Measurements from ENCODE around the gene STXBP5L.

STXBP5L gene

DNA sequence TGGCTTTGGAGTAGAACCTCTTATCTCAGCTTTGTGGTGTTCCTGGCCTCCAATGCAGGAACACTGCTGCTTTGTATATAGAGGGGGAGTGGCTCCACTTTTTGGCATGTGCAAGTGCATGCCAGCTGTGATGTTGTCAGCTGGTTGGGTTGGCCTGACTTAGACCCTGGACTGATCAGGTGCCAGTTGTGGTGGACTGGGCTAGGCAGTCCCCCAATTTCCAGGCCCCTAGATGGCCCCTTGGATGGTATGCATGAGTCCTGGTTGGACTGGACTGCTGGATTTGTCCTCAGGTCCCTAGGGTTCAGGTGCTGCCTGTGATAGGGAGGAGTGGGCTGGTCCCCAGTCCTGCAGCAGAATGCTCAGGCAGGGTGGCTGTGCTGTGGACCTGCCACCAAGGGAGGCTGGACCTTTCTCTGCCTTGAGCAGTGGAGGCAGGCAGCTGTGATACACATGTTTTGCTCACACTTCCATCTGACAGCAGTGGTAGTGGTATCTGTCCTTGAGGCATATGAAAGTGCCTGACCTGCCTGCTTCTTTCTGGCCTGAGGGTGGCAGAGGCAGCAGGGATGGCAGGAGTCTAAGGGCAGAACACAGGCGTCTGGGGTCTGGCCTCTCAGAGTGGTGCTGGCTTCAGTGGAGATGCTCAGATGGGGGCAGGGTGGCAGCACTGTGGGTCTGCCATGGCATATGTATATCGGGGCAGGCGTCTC is 74.8 kb downstream of the STXBP5L start:
- no peak overlapping the region for H3K4me3 ChIP-seq (ENCODE audit: low read length)
- H3K9ac ChIP-seq (ENCODE audit: low read length): no peak overlapping the region
- H3K27ac ChIP-seq (ENCODE audit: low read length): no peak overlapping the region
- no peaks in the 10 kb centered on the region for H3K79me2 ChIP-seq (ENCODE audit: low read length)
- TF ChIP-seq, protein P1, sequence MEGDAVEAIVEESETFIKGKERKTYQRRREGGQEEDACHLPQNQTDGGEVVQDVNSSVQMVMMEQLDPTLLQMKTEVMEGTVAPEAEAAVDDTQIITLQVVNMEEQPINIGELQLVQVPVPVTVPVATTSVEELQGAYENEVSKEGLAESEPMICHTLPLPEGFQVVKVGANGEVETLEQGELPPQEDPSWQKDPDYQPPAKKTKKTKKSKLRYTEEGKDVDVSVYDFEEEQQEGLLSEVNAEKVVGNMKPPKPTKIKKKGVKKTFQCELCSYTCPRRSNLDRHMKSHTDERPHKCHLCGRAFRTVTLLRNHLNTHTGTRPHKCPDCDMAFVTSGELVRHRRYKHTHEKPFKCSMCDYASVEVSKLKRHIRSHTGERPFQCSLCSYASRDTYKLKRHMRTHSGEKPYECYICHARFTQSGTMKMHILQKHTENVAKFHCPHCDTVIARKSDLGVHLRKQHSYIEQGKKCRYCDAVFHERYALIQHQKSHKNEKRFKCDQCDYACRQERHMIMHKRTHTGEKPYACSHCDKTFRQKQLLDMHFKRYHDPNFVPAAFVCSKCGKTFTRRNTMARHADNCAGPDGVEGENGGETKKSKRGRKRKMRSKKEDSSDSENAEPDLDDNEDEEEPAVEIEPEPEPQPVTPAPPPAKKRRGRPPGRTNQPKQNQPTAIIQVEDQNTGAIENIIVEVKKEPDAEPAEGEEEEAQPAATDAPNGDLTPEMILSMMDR (IDR thresholded peaks at IDR 0.05; ENCODE audit: low read depth, low read length): no peak
- no peak for TF ChIP-seq EZH2phosphoT487 (IDR thresholded peaks at IDR 0.05; ENCODE audit: low read depth)
- H3K36me3 ChIP-seq (replicated peaks; ENCODE audit: low read depth, low read length): no peaks in the 10 kb centered on the region
- no peak overlapping the region for H2AFZ ChIP-seq (ENCODE audit: low read depth, low read length)
- H3K27me3 ChIP-seq (ENCODE audit: low read depth, low read length): no peaks in the 10 kb centered on the region
- no peaks in the 10 kb centered on the region for H3K4me1 ChIP-seq (ENCODE audit: low read length)
- H4K20me1 ChIP-seq (ENCODE audit: insufficient read depth, low read length): no peaks in the 10 kb centered on the region
- H3K9me3 ChIP-seq (ENCODE audit: insufficient read depth, low read length): no peaks in the 10 kb centered on the region
- no peak overlapping the region for H3K4me2 ChIP-seq (ENCODE audit: low read length)

DNA sequence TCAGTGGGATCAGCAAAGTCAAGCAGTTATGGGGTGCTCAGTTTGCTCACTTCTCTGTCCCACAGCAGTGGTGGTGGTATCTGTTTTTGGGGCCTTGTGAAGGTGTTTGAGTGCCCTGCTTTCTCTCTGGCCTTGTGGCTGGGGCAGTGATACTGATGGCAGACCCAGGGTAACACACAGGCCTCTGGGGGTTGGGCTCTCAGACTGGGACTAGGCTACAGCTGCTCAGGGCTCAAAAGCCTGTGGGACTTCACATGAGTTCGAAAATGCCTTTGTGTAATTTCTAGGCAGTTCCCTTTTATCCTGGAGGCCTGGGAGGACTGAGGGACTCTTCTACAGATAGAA is 75.3 kb downstream of the STXBP5L start:
- no peak overlapping the region for H3K4me3 ChIP-seq (ENCODE audit: low read length)
- no peaks in the 10 kb centered on the region for H3K4me1 ChIP-seq (ENCODE audit: low read length)
- no peak overlapping the region for H3K4me2 ChIP-seq (ENCODE audit: low read length)
- no peaks in the 10 kb centered on the region for H3K27me3 ChIP-seq (ENCODE audit: low read depth, low read length)
- no peaks in the 10 kb centered on the region for H3K36me3 ChIP-seq (replicated peaks; ENCODE audit: low read depth, low read length)
- no peaks in the 10 kb centered on the region for H3K79me2 ChIP-seq (ENCODE audit: low read length)
- no peak overlapping the region for H3K27ac ChIP-seq (ENCODE audit: low read length)
- no peaks in the 10 kb centered on the region for H3K9me3 ChIP-seq (ENCODE audit: insufficient read depth, low read length)
- H4K20me1 ChIP-seq (ENCODE audit: insufficient read depth, low read length): no peaks in the 10 kb centered on the region
- TF ChIP-seq, protein P1 (IDR thresholded peaks at IDR 0.05; ENCODE audit: low read depth, low read length): no peak
- no peak for TF ChIP-seq EZH2phosphoT487 (IDR thresholded peaks at IDR 0.05; ENCODE audit: low read depth)
- H2AFZ ChIP-seq (ENCODE audit: low read depth, low read length): no peak overlapping the region
- H3K9ac ChIP-seq (ENCODE audit: low read length): no peak overlapping the region

DNA sequence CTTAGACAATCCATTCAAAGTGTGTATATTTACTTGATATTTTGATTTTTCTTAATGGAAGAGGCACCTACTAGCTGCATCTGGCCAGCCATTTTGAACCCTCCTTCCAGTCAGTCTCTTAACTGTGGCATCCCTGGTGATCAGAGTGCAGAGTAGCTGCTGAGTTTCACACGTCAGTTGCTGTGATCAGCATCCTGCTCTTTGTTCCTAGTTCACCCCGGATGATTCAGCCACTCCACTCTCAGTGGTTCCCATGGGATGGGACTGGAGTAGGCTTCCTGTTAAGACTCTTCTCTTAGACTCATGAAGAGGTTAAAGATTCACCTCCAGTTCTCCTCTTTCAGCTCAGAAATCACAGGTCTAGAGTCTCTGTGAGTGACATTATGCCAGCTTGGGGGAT is 75.8 kb downstream of the STXBP5L start:
- no peaks in the 10 kb centered on the region for H3K27me3 ChIP-seq (ENCODE audit: low read depth, low read length)
- no peak overlapping the region for H2AFZ ChIP-seq (ENCODE audit: low read depth, low read length)
- no peak overlapping the region for H3K4me3 ChIP-seq (ENCODE audit: low read length)
- H3K36me3 ChIP-seq (replicated peaks; ENCODE audit: low read depth, low read length): no peaks in the 10 kb centered on the region
- no peaks in the 10 kb centered on the region for H3K79me2 ChIP-seq (ENCODE audit: low read length)
- TF ChIP-seq EZH2phosphoT487 (IDR thresholded peaks at IDR 0.05; ENCODE audit: low read depth): no peak
- TF ChIP-seq, protein P1 (IDR thresholded peaks at IDR 0.05; ENCODE audit: low read depth, low read length): no peak
- no peak overlapping the region for H3K9ac ChIP-seq (ENCODE audit: low read length)
- H3K27ac ChIP-seq (ENCODE audit: low read length): no peak overlapping the region
- H3K4me2 ChIP-seq (ENCODE audit: low read length): no peak overlapping the region
- no peaks in the 10 kb centered on the region for H3K9me3 ChIP-seq (ENCODE audit: insufficient read depth, low read length)
- no peaks in the 10 kb centered on the region for H3K4me1 ChIP-seq (ENCODE audit: low read length)
- no peaks in the 10 kb centered on the region for H4K20me1 ChIP-seq (ENCODE audit: insufficient read depth, low read length)

DNA sequence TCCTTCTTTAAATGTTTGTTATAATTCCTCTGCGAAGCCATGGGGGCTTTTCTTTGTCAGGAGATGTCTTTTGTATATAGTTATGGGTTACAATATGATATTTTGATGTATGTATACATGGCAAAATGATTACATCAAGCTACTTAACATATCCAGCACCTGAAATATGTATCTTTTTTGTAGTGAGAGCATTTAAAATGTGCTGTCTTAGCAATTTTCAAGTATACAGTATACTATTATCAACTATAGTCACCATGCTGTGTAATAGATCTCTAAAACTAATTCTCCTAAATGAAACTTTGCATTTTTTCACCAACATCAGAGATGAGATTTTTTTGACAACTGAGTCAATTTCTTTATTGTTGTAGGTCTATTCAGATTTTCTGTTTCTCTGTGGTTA is 77.2 kb downstream of the STXBP5L start:
- no peaks in the 10 kb centered on the region for H3K9me3 ChIP-seq (ENCODE audit: insufficient read depth, low read length)
- H3K4me1 ChIP-seq (ENCODE audit: low read length): no peaks in the 10 kb centered on the region
- no peak overlapping the region for H3K27ac ChIP-seq (ENCODE audit: low read length)
- no peak overlapping the region for H2AFZ ChIP-seq (ENCODE audit: low read depth, low read length)
- H3K27me3 ChIP-seq (ENCODE audit: low read depth, low read length): no peaks in the 10 kb centered on the region
- H3K4me2 ChIP-seq (ENCODE audit: low read length): no peak overlapping the region
- no peak for TF ChIP-seq EZH2phosphoT487 (IDR thresholded peaks at IDR 0.05; ENCODE audit: low read depth)
- TF ChIP-seq, protein P1 (IDR thresholded peaks at IDR 0.05; ENCODE audit: low read depth, low read length): no peak
- H3K36me3 ChIP-seq (replicated peaks; ENCODE audit: low read depth, low read length): no peaks in the 10 kb centered on the region
- no peak overlapping the region for H3K4me3 ChIP-seq (ENCODE audit: low read length)
- H3K79me2 ChIP-seq (ENCODE audit: low read length): no peaks in the 10 kb centered on the region
- H4K20me1 ChIP-seq (ENCODE audit: insufficient read depth, low read length): no peaks in the 10 kb centered on the region
- H3K9ac ChIP-seq (ENCODE audit: low read length): no peak overlapping the region

Data from OCI-LY3 (cell line).